Keratinocyte (primary cell): Measurements from ENCODE around the gene CD3G. TPM values are rescaled to one million over a fixed set of nuclear protein-coding genes. Genes with fewer than 3 reads are reported as not detected.

Source experiments
- DNase-seq: peaks from one replicate; pipeline ENCODE4 v3.0.0-alpha.2; 2011; ENCODE audit warnings: low read depth, missing footprints, low spot score
- FAIRE-seq: peaks from 2 replicates; lab custom pipeline; 2011; peaks lifted over from hg19 to GRCh38; lab: Jason Lieb, UNC
- H2AFZ ChIP-seq: 2 replicates; pipeline ENCODE4 v1.6.0; 2012; ENCODE audit warnings: low read length, control low read depth, inconsistent platforms; ENCODE audit not compliant: control insufficient read depth
- H3K27ac ChIP-seq: 2 replicates; pipeline ENCODE4 v1.5.1; 2011; ENCODE audit warnings: low read length; ENCODE audit not compliant: control insufficient read depth, insufficient read depth
- H3K27me3 ChIP-seq: 3 replicates; pipeline ENCODE4 v1.6.0; 2011; ENCODE audit warnings: low read length; ENCODE audit not compliant: control insufficient read depth, insufficient read depth; ENCODE audit errors: extremely low read depth
- H3K36me3 ChIP-seq, 2 experiments: 2 replicates in 1 of 2; 3 replicates in 1 of 2; pipeline ENCODE4 v1.5.1; 2011; ENCODE audit warnings: low read length in 2 of 2, mild to moderate bottlenecking in 1 of 2; ENCODE audit not compliant: control insufficient read depth in 2 of 2, insufficient read depth in 2 of 2; ENCODE audit errors: extremely low read depth in 1 of 2
- H3K4me1 ChIP-seq: 3 replicates; pipeline ENCODE4 v1.5.1; 2011; ENCODE audit warnings: low read length; ENCODE audit not compliant: control insufficient read depth, insufficient read depth; ENCODE audit errors: extremely low read depth
- H3K4me2 ChIP-seq: 3 replicates; pipeline ENCODE4 v1.6.0; 2011; ENCODE audit warnings: low read depth, low read length; ENCODE audit not compliant: control insufficient read depth, insufficient read depth; ENCODE audit errors: extremely low read depth
- H3K4me3 ChIP-seq, 3 experiments: fragments of 200-600 bp in 1 of 3; sonication (generic) in 1 of 3; 2 replicates in 2 of 3; 3 replicates in 1 of 3; pipeline ENCODE4 v1.5.1; 2011 to 2016; ENCODE audit warnings: low read length in 3 of 3, mild to moderate bottlenecking in 3 of 3, control low read depth in 2 of 3, inconsistent platforms in 1 of 3, low read depth in 1 of 3, mixed read lengths in 1 of 3, mixed run types in 1 of 3, moderate library complexity in 1 of 3; ENCODE audit not compliant: control insufficient read depth in 2 of 3, insufficient read depth in 2 of 3; ENCODE audit errors: extremely low read depth in 1 of 3
- H3K79me2 ChIP-seq: 2 replicates; pipeline ENCODE4 v1.6.0; 2012; ENCODE audit warnings: low read length; ENCODE audit not compliant: control insufficient read depth, insufficient read depth
- H3K9ac ChIP-seq: 3 replicates; pipeline ENCODE4 v1.6.0; 2011; ENCODE audit warnings: low read length; ENCODE audit not compliant: control insufficient read depth, insufficient read depth; ENCODE audit errors: extremely low read depth
- H3K9me1 ChIP-seq: 3 replicates; pipeline ENCODE4 v1.6.0; 2011; ENCODE audit warnings: low read length; ENCODE audit not compliant: control insufficient read depth, insufficient read depth; ENCODE audit errors: extremely low read depth
- H3K9me3 ChIP-seq: 2 replicates; pipeline ENCODE4 v1.5.1; 2012; ENCODE audit warnings: low read depth, low read length; ENCODE audit not compliant: control insufficient read depth
- H4K20me1 ChIP-seq: 3 replicates; pipeline ENCODE4 v1.6.0; 2011; ENCODE audit warnings: low read length; ENCODE audit not compliant: control insufficient read depth, insufficient read depth; ENCODE audit errors: extremely low read depth
- EZH2 ChIP-seq: IDR thresholded peaks from one replicate; pipeline ENCODE4 v1.6.1; 2012; ENCODE audit warnings: inconsistent platforms, mild to moderate bottlenecking, low read length, moderate library complexity
- dilution Hi-C: fragments of 300-500 bp; cut with MboI; formaldehyde crosslinking; loops from one replicate; pipeline ENCODE4 v1.7.0; 2020; ENCODE audit warnings: low sequenced_read_pairs; ENCODE audit not compliant: extremely low pct_ligation_motif_present
- polyA plus RNA-seq, 5 experiments: library from polyadenylated mRNA; depleted of rRNA in 3 of 5; stranded (reverse) in 3 of 5; stranded (forward) in 1 of 5; unstranded in 1 of 5; fragments of >200 nt; gene quantifications; 1 replicate in 1 of 5; 2 replicates in 3 of 5; 3 replicates in 1 of 5; pipeline versions ENCODE4 v1.2.1 to v1.2.3, GENCODE V29; 2011 to 2012; ENCODE audit warnings: missing spikeins in 2 of 5, low read depth in 1 of 5, low replicate concordance in 1 of 5
- TF ChIP-seq, protein P1 (sequence below), 3 experiments: IDR thresholded peaks in 1 of 3; conservative IDR thresholded peaks in 1 of 3; optimal IDR thresholded peaks in 1 of 3; 2 replicates in 2 of 3; 3 replicates in 1 of 3; pipeline versions ENCODE3 to v1.5.1; 2011; ENCODE audit warnings: low read length in 3 of 3, mild to moderate bottlenecking in 3 of 3, moderate library complexity in 2 of 3, control low read depth in 1 of 3, inconsistent platforms in 1 of 3; ENCODE audit not compliant: insufficient read depth in 2 of 3; ENCODE audit errors: extremely low read depth in 1 of 3

Gene CD3G
- polyA plus RNA-seq, 1 donor (not counting 4 experiments of a cell fraction or from before 2014, with no cell fraction given) = not detected

DNA sequence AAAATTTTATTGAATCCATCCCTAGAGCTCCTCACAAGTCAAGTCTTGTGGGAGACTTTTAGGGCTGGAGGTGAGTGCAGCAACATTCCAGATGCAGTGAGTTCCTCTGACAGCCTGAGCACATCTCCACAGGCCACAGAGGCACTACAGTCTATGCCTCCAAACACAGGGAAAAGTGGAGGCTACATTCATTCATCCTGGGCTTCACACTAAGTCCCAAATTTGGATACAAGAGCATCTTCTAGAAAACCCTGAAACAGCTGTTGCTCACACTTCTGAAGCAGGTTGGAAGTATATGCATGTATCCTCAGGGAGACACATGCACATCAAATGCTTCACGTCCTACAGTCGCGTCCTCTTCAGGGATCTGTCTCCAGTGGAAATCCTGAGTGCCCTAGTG, 2.9 kb upstream of the CD3G start:
- no peak overlapping the region for H3K27ac ChIP-seq
- no peaks in the 10 kb centered on the region for H4K20me1 ChIP-seq
- H3K9me1 ChIP-seq = no peaks in the 10 kb centered on the region
- no peak overlapping the region for H3K4me2 ChIP-seq
- DNase-seq (no peak), FAIRE-seq (no peak)
- H3K9me3 ChIP-seq = no peaks in the 10 kb centered on the region
- no peak overlapping the region for H2AFZ ChIP-seq
- peaks cover 2% of the 10 kb centered on the region for H3K27me3 ChIP-seq
- H3K4me3 ChIP-seq = no peak overlapping the region
- no peaks in the 10 kb centered on the region for H3K36me3 ChIP-seq
- H3K4me1 ChIP-seq = peaks cover 7% of the 10 kb centered on the region
- H3K79me2 ChIP-seq = no peaks in the 10 kb centered on the region
- dilution Hi-C loops = no loop called here
- H3K9ac ChIP-seq = no peak overlapping the region
- TF ChIP-seq, protein P1, sequence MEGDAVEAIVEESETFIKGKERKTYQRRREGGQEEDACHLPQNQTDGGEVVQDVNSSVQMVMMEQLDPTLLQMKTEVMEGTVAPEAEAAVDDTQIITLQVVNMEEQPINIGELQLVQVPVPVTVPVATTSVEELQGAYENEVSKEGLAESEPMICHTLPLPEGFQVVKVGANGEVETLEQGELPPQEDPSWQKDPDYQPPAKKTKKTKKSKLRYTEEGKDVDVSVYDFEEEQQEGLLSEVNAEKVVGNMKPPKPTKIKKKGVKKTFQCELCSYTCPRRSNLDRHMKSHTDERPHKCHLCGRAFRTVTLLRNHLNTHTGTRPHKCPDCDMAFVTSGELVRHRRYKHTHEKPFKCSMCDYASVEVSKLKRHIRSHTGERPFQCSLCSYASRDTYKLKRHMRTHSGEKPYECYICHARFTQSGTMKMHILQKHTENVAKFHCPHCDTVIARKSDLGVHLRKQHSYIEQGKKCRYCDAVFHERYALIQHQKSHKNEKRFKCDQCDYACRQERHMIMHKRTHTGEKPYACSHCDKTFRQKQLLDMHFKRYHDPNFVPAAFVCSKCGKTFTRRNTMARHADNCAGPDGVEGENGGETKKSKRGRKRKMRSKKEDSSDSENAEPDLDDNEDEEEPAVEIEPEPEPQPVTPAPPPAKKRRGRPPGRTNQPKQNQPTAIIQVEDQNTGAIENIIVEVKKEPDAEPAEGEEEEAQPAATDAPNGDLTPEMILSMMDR (optimal IDR thresholded peaks at IDR 0.05 in 1 of 3, IDR thresholded peaks at IDR 0.05 in 1 of 3, conservative IDR thresholded peaks at IDR 0.05 in 1 of 3; ENCODE audit: extremely low read depth in 1 of 3, insufficient read depth in 2 of 3, low read length in 3 of 3) = no peak
- no peak for TF ChIP-seq EZH2

DNA sequence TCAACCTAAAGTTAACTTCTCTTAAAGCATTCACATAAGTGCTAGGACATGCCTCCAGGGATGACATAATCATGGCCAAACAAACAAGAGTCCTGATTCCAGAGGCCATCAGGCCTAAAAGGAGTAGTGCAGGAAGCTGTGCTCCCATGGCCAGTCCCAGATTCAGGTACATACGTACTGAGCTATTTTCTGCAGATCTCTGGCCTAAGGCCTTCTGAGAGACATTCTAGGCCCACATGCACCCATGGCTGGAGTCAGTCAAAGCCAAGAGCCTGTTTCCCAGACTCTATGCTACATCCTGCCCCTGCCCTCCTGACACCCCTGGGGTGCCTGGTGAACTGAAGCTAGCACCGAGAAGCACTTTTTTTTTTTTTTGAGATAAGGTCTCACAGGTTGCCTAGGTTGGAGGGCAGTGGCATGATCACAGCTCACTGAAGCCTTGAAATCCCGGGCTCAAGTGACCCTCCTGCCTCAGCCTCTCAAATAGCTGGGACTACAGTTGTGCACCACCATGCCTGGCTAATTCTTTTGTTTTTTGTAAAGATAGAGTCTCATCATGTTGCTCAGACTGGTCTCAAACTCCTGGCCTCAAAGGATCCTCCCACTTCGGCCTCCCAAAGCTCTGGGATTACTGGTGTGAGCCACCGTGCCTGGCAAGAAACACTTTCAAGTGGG, 2.2 kb upstream of the CD3G start:
- FAIRE-seq = no peak
- Histone ChIP-seq H3K4me3 (no peak overlapping the region), H3K9me3 (no peaks in the 10 kb centered on the region), H3K27ac (no peak overlapping the region), H3K79me2 (no peaks in the 10 kb centered on the region), H3K4me2 (no peak overlapping the region), H3K27me3 (peaks cover 2% of the 10 kb centered on the region), H3K4me1 (peaks cover 7% of the 10 kb centered on the region), H3K9me1 (no peaks in the 10 kb centered on the region), H3K36me3 (no peaks in the 10 kb centered on the region), H2AFZ (no peak overlapping the region), H3K9ac (no peak overlapping the region), H4K20me1 (no peaks in the 10 kb centered on the region)
- dilution Hi-C loops = no loop called here
- DNase-seq = no peak
- TF ChIP-seq, protein P1 (optimal IDR thresholded peaks at IDR 0.05 in 1 of 3, IDR thresholded peaks at IDR 0.05 in 1 of 3, conservative IDR thresholded peaks at IDR 0.05 in 1 of 3; ENCODE audit: extremely low read depth in 1 of 3, insufficient read depth in 2 of 3, low read length in 3 of 3) = no peak
- TF ChIP-seq EZH2 = no peak
